Subcutaneous abdominal adipose tissue (tissue), 5 donors: ENCODE measurements around the gene HDAC9.
A peak's percentile ranks its signal among the peaks of the same experiment; 100 is the strongest.

Experiments used
- H3K27ac ChIP-seq: one replicate; pipeline ENCODE4 v1.7.0; 2013; ENCODE audit warnings: low read depth, mild to moderate bottlenecking, inconsistent platforms, low read length, moderate library complexity
- H3K27me3 ChIP-seq, 5 donors: one replicate each; pipeline ENCODE4 v1.7.0; 2013; ENCODE audit warnings: low read length in 5 of 5, inconsistent platforms in 1 of 5; ENCODE audit not compliant: control insufficient read depth in 5 of 5, insufficient read depth in 4 of 5
- H3K36me3 ChIP-seq, 5 donors: one replicate each; pipeline ENCODE4 v1.7.0; 2013; ENCODE audit warnings: low read length in 5 of 5; ENCODE audit not compliant: control insufficient read depth in 5 of 5, insufficient read depth in 5 of 5
- H3K4me1 ChIP-seq, 5 donors: one replicate each; pipeline ENCODE4 v1.7.0; 2013; ENCODE audit warnings: low read length in 5 of 5, mild to moderate bottlenecking in 3 of 5, moderate library complexity in 1 of 5; ENCODE audit not compliant: control insufficient read depth in 5 of 5, insufficient read depth in 5 of 5
- H3K4me3 ChIP-seq, 5 donors: one replicate each; pipeline ENCODE4 v1.7.0; 2013; ENCODE audit warnings: low read length in 5 of 5, low read depth in 1 of 5
- H3K9ac ChIP-seq, 5 donors: one replicate each; pipeline ENCODE4 v1.7.0; 2013; ENCODE audit warnings: low read length in 5 of 5, mild to moderate bottlenecking in 4 of 5, moderate library complexity in 3 of 5
- H3K9me3 ChIP-seq, 5 donors: one replicate each; pipeline ENCODE4 v1.7.0; 2013; ENCODE audit warnings: low read length in 5 of 5; ENCODE audit not compliant: control insufficient read depth in 5 of 5
- donor health status: healthy.
- donor health status: healthy.
- donor health status: healthy.
- donor health status: healthy.
- donor health status: healthy.

The HDAC9 gene

GRCh38 chr7:18815261-18815960 lies 319.9 kb downstream of the HDAC9 start:
- H3K9ac ChIP-seq = no peak overlapping the region
- no peaks in the 10 kb centered on the region for H3K27me3 ChIP-seq
- H3K4me1 ChIP-seq = no peaks in the 10 kb centered on the region
- no peaks in the 10 kb centered on the region for H3K36me3 ChIP-seq
- H3K27ac ChIP-seq = no peak overlapping the region
- H3K4me3 ChIP-seq = no peak overlapping the region
- peaks cover 0 to 9% (median 7%) of the 10 kb centered on the region in 5 donors for H3K9me3 ChIP-seq

DNA sequence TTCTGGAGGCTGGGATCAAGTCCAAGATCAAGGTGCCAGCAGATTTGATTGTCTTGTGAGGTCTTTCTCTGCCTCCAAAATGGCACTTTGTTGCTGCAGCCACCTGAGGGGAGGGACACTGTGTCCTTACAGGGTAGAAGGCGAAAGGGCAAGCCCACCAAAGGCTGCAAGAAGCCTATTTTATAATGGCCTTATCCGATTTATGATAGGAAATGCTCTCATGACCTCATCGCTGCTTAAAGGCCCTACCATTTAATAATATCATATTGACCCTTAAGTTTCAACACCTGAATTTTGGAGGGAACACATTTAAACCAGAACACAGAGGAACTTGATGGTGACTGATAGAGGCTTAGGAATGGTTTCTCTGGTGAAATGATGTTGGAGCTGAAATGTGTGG lies 325.4 kb downstream of the HDAC9 start:
- H3K4me3 ChIP-seq = no peak overlapping the region
- no peak overlapping the region for H3K27ac ChIP-seq
- H3K4me1 ChIP-seq = no peaks in the 10 kb centered on the region
- no peak overlapping the region for H3K9ac ChIP-seq
- no peaks in the 10 kb centered on the region for H3K9me3 ChIP-seq
- H3K36me3 ChIP-seq = no peaks in the 10 kb centered on the region
- no peaks in the 10 kb centered on the region for H3K27me3 ChIP-seq

DNA sequence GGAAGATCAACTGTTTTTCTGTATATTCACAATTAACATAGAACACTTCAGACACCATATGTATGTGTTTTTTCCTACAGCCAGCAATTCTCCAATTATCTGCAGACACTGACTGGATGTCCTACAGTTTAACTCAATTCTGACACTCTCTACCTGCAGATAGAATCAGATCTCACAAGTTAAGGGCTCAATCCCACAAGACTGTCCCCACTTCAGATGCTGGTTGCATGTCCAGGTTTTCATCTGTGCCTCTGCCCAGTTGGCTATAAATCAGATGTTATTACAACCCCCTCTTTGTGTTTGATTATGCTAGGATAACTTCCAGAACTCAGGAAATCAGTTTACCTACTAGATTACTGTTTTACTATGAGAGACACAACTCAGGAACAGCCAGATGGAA lies 326.0 kb downstream of the HDAC9 start:
- Histone ChIP-seq H3K9me3 (no peaks in the 10 kb centered on the region), H3K27me3 (no peaks in the 10 kb centered on the region), H3K36me3 (no peaks in the 10 kb centered on the region), H3K4me3 (no peak overlapping the region), H3K27ac (no peak overlapping the region), H3K9ac (no peak overlapping the region), H3K4me1 (no peaks in the 10 kb centered on the region)

- no peak overlapping the region for H3K4me3 ChIP-seq
- peaks cover 0 to 13% (median 6%) of the 10 kb centered on the region in 5 donors for H3K4me1 ChIP-seq
- no peaks in the 10 kb centered on the region for H3K27me3 ChIP-seq
- no peaks in the 10 kb centered on the region for H3K9me3 ChIP-seq
- H3K27ac ChIP-seq = no peak overlapping the region
- no peaks in the 10 kb centered on the region for H3K36me3 ChIP-seq
- H3K9ac ChIP-seq = no peak overlapping the region
These were observed 328.6 kb downstream of the HDAC9 start for GRCh38 chr7:18824157-18824556.

DNA sequence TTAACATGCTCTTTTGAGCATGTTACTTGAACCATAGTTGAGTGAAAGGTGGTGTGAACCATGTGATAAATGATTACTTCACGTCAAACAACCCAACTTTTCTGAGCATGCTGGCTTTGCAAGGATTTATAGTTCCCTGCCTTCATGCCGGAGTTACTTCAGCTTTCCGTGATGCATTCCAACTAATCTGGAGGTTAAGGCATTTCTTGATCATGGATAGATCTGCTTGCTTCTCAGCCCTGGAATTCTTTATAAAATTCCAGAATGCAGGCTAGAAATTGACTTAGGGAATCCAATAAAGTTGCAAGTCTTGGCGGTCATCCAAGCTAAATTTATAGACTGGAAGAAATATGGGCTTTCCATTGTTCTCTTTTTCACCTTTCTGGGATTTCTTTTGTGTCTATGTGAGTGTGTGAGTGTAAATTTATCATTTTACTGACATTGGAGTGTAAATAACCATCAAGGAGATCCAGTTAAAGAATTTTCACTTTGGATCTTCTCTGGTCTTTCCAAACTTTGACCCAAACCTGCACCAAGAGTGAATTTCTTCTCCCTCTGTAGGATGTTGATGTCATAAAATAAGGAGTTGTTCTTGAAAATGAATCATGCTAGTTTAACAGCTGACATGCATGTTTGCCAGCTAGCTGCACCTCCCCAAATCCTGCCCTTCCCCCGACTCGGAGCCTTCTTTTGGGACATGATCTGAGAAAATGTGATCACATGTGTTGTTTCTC lies 332.9 kb downstream of the HDAC9 start:
- Histone ChIP-seq H3K27ac (peak overlapping the region; percentile 92), H3K9ac (no peak overlapping the region), H3K36me3 (no peaks in the 10 kb centered on the region), H3K4me3 (peak overlapping the region in 4 of 5 donors; percentile 4 to 70 (median 28)), H3K27me3 (no peaks in the 10 kb centered on the region), H3K4me1 (peaks cover 6 to 44% (median 33%) of the 10 kb centered on the region in 5 donors), H3K9me3 (no peaks in the 10 kb centered on the region)

DNA sequence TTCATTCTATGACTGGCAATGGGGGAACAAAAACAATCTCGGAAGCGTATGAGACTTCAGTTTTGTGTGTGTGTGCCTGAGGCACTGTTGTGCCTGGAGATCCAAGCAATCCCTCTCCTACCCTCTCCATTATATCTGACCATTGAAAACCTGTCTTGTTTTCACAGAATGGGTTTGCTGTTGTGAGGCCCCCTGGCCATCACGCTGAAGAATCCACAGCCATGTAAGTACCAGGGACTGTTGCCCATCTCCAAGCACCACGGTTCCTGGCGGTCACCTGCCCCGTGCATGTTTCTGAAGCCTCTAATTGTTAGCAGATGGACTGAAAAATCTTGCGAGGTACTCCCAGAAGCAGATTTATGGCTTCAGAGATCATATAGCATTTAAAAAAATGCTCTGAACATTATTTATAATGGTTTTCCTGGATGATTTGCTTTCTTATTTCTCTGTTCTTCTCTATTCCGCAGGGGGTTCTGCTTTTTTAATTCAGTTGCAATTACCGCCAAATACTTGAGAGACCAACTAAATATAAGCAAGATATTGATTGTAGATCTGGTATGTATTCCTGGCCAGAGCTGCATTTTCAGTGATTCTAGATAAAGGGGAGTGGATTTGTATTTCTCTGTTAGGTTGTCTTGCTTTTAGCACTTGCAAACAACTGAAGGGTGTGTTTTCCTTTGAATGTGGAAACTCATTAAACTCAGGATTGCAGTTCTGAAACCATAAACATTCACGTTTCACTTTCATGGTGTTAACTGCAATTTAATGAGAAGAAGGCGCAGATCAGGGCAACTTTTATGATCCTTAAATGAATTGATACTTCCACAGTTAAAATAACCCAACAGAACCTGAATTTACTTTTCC lies 333.7 kb downstream of the HDAC9 start:
- H3K9ac ChIP-seq = no peak overlapping the region
- no peaks in the 10 kb centered on the region for H3K27me3 ChIP-seq
- peak overlapping the region in 4 of 5 donors; percentile 4 to 70 (median 28) for H3K4me3 ChIP-seq
- H3K4me1 ChIP-seq = peaks cover 6 to 47% (median 33%) of the 10 kb centered on the region in 5 donors
- H3K27ac ChIP-seq = peak overlapping the region; percentile 92
- H3K36me3 ChIP-seq = no peaks in the 10 kb centered on the region
- H3K9me3 ChIP-seq = no peaks in the 10 kb centered on the region

DNA sequence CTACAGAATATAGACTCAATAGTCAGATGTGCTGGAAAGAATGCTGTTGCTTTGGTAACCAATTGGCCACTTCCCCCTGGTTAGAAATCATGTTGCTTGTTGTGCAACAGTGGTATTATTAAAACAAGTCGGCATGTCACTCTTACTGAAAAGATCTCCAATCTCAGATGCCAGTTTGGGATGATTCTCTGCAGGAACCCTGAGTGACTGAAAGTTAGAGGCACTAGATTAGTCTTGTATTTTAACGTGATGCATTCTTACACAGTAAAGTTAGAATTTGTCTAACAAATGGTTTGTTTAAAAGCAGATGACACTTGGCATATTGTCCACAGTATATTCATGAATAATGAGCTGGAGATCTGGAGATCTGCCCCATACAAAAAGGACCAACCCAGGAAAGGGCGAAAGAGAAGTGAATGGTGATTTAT lies 334.3 kb downstream of the HDAC9 start:
- H3K9me3 ChIP-seq = no peaks in the 10 kb centered on the region
- no peaks in the 10 kb centered on the region for H3K27me3 ChIP-seq
- H3K9ac ChIP-seq = no peak overlapping the region
- H3K27ac ChIP-seq = peak overlapping the region; percentile 92
- H3K36me3 ChIP-seq = no peaks in the 10 kb centered on the region
- H3K4me1 ChIP-seq = peaks cover 6 to 52% (median 33%) of the 10 kb centered on the region in 5 donors
- H3K4me3 ChIP-seq = peak overlapping the region in 2 of 5 donors; percentile 12 to 70

GRCh38 chr7:18831419-18831818 lies 335.9 kb downstream of the HDAC9 start:
- Histone ChIP-seq H3K4me1 (peaks cover 6 to 56% (median 33%) of the 10 kb centered on the region in 5 donors), H3K4me3 (peak overlapping the region in 3 of 5 donors; percentile 25 to 45 (median 32)), H3K27me3 (no peaks in the 10 kb centered on the region), H3K27ac (peak overlapping the region; percentile 92), H3K9ac (peak overlapping the region in 1 of 5 donors; percentile 20), H3K9me3 (no peaks in the 10 kb centered on the region), H3K36me3 (no peaks in the 10 kb centered on the region)

DNA sequence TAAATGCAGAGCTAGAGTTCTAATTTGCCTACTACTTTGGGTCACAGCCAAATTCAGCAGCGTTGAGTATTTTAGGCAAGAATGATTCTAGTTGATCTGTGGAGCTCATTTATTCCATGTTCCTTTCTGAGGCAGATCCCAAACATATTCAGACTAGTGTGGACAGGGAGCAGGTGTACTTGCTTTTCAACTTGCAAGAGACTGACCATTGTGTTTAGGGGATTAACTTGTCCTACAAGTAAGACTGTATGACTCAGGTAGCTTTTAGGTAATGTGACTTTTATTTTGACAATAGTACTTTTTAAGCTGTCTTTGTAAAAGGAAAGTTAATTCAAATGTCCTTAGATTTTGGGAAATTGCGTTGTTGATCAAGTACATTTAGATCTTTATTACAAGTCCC lies 336.4 kb downstream of the HDAC9 start:
- H3K27me3 ChIP-seq = no peaks in the 10 kb centered on the region
- H3K27ac ChIP-seq = peak overlapping the region; percentile 92
- no peaks in the 10 kb centered on the region for H3K36me3 ChIP-seq
- peaks cover 6 to 56% (median 33%) of the 10 kb centered on the region in 5 donors for H3K4me1 ChIP-seq
- peak overlapping the region in 2 of 5 donors; percentile 25 to 32 for H3K4me3 ChIP-seq
- no peak overlapping the region for H3K9ac ChIP-seq
- H3K9me3 ChIP-seq = no peaks in the 10 kb centered on the region
